HG02981 (cell line): Measurements from ENCODE around the gene GNE.
"Not testable (repeated sequence)": the region's sequence is repeated elsewhere in the genome, so short reads cannot be mapped to it uniquely, and the experiment has no call there.

ENCODE experiments used
- ATAC-seq: cut with Tn5 transposase; IDR thresholded peaks from one replicate; pipeline ENCODE4 v1.9.1; 2021; ENCODE audit warnings: mild to moderate bottlenecking, moderate library complexity; ENCODE audit not compliant: unreplicated experiment

GNE gene

DNA sequence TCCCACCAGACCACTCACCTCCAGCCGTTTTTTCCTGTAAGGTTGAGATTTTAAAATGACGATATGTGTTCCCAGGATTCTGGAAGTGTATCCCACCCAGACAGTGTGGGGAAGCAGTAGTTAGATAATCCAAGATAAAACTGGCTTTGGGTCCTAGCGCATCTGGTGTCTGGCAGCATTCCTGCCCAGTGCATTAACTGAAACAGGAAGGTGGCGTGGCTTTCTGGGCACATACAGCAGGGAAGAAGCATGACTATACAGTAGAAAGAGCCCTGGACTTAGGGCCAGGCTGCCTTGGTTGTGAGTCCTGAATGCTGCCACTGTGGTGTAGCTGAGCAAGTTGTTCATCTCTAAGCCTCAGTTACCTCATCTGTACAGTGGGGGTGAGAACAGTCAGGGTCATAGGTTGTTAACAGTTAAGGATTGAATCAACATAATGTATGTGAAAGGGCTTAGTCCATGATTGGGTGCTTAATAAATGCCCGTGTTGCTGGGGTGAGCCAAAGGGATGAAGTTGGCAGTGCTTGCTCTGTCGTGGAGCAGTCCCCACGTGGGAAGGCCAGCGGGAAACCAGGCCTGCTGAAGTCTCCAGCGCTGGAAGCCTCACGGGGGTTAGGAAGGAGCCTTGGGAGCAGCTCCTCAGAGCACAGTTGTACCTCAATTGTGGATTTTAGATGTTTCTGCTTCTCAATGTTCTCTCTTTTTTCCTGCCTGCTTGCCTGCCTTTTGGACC lies 49.6 kb downstream of the GNE start:
- no peak for ATAC-seq

DNA sequence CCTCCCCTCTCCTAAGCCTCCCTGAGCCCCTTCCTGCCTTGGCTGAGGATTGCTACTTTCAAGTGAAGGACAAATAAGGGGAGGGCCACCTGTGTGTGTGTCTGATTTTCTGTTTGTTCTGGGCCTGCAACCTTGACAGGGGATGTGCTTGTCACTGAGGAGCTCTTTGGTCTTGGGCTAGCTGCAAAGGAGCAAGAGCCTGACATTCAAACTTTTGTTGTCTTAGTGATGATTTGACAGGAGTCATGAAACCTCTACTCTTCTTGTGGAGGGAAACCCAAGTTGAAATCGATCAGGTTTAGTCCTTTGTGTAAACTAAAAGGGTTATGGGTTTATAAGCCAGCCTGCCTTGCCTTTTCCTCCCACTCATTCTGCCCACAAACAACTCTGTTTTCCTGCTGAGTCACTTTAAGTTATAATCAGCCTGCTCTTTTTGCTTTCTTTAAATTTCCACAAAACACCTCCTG lies 50.7 kb downstream of the GNE start:
- ATAC-seq, result no peak

DNA sequence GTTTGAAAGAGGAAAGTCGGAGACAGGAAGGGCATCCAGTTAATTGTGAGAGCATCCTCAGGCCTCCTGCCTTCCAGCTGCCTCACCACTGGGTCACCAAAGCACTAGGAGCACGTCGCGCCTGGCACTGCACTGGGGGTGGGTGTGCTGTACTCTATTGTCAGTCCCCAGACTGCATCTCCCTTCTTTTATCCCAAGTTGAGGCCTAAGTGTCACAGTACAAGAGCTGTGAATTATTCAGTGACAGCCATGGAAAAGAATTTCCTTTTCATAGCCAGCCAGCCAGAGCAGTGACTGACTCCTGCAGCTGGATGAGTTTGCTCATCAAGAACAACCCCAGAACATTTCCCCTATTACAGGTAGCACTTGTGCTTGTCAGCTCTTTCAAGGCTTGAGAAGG lies 51.2 kb downstream of the GNE start:
- ATAC-seq, result no peak

DNA sequence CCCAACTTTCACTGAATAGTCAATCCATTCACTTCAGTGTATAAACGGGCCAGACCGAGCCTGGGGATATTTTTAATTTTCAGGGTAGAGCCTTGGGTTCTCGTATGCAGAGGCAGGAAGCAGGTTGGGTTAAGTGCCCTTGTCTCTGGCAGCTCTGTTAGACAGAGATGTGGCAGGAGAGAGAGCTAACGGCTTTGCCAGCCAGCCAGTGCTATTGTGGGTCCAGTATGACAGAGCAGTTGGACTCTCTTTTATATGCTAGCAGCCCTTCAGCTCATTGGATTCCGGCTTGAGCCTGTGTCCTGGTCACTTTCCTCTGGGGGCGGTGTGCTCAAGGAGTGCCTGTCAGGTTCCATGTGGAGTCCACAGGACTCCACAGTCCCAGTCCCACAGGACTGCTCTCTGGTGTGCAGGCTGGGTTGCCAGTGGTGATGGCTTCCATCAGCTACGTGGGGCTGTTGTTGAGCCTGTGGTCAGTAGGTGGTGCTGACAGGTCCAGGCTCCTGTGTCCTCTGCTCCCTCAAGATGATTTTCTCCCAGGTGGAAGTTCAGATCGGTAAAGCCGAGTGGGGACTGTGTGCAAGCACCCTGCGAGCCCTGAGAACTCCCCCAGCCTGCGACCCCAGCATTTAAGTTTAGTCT lies 53.2 kb downstream of the GNE start:
- no peak for ATAC-seq

DNA sequence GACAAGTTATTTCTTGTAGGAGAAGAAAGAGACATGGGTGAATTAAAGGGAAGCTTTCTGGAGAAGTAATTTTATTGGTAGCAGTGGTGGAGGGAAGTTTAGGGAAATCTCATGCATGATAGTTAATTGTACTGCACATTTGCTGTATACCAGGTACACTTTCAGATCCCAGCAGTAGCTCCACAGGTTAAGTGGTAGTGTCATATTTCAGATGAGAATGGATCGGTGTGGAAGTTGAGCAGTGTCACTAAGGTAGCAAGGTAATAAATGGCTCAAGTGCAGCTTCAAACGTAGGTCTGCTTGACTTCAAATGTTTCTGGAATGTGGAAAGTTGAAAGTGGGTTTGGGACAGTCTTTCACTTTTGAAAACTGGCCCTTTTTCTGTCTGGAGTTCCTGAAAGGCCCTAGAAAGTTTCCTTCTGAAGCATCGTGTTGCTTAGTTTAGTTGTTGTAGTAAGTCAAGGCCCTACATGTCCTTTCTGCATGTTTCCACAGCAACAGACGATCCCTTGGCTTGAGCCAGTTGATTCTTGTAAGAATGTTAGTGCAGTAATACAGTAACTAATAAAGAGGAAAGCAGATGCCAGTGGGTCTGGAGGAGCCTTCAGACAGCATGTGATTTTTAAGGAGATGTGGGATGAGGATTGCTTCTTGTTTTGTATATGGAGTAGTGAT lies 63.8 kb downstream of the GNE start:
- ATAC-seq, result no peak

DNA sequence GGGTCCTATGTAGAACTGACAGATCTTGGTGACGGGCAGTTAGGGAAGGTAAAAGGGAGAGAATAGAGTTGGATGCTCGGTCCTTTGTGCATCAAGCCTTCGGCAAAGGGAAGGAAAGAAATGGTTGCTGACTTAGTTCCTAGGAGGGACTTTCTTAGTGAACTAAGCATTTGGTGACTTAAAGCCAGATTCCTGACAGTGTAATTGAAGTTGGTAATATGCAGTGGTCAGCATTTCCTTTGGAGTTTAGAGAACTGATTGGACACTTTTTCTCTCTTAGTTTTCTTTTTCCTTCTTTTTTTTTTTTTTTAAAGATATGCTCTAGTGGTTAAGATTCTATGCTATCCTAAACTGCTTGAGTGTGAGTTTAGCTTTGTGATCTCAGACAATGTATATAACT lies 65.2 kb downstream of the GNE start:
- no peak for ATAC-seq

DNA sequence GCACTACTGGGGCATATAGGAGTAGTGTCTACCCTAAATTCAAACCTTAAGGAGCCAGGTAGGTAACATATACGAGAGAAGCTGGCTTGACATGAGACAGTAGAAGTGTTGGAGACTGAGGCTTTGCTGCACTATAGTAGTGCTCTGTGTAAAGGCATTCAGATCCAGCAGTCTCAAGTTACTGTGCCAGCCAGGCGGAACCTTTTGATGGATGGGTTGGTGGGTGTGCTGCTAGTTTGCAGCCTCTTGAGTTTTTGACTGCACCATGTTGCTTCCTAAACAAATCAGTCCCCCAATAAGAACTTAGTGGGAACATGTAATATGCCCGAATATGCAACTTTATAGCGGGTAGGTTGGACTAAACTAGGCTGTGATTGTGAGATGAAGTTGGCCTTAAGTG lies 66.1 kb downstream of the GNE start:
- no peak for ATAC-seq

DNA sequence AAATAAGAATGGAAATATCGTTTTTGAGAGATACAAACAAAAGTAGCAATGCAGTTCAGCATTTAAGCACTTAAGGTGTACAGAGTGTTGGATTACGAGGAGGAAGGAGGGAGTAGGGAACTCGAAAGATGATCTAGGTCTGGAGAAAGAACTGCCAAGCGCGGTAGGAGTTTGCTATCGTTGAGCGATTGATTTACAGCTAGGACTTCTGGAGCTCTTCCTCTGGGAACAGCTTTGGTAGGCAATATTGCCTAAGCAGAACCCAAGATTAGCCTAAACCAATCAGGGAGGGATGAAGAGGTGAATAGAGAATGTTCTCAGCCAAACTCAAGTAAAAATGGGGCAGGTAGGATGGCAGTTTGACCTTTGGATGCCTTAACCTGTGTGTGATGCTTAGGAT lies 66.6 kb downstream of the GNE start:
- no peak for ATAC-seq

DNA sequence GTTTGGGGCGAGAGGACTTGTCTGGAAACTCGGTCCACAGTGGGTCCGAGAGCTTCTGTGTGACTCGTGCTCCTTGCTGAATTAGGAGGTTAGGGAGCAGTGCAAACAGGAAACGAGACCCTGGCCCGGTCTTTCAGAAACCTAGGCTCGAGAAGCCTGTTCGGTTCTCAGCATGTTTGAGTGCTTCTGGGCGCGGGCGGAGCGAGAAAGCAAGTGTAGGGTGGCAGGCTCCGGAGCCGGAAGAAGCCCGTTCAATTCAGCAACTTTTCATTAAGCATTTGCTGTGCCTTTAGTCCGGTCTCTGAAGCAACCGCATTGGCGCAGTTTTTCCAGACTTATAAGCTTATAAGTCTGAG lies 67.0 kb downstream of the GNE start:
- ATAC-seq, result peak; percentile 8

DNA sequence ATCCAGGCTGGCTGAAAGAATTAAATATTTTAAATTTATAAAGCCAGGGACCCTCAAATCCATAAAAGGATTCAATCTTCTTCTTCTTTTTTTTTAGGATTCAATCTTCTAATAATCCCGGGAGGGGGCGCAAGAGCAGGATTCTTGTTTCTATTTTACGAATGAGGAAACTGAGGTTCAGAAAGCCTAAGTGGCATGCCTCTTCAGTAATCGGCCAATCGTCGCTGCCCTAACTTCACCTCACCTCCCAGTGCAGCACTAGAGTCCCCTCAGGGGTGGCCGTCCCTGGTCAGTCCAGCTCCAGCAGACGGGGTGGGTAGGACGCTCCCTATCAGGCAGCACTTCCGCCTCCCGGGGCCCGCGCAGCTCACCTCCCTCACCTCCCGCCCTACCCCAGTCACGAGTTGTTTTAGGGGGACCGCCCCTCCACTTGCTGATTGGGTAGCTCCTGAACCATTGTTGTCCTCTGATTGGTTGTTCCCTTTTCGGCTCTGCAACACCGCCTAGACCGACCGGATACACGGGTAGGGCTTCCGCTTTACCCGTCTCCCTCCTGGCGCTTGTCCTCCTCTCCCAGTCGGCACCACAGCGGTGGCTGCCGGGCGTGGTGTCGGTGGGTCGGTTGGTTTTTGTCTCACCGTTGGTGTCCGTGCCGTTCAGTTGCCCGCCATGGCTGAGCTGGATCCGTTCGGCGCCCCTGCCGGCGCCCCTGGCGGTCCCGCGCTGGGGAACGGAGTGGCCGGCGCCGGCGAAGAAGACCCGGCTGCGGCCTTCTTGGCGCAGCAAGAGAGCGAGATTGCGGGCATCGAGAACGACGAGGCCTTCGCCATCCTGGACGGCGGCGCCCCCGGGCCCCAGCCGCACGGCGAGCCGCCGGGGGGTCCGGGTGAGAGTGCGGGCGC lies 67.6 kb downstream of the GNE start, which contains the start of gene CLTA:
Gene CLTA, plus strand, starts transcription at position 534 of the 902 bp plus-strand sequence. Its CDS starts 136 bp downstream, at position 670.
- peak; percentile 98 for ATAC-seq

DNA sequence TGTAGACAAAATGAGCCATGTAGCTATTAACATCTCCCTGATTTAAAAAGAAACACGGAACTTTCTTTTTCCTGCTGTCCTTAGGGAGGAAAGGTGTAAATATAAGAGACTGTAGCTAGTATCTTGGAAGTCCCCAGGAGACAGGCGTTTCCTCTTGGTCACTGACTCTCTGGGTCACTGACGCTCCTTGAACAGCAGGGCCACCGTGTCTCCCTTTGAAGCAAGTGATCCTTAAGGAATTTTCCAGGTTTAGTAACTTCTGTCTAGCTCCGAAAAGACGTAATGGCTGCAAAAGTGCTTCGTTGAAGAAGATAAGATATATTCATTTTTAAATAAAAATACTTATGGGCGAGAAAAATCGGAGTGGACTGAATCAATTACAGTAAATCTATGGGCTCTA lies 68.3 kb downstream of the GNE start:
- ATAC-seq, result no peak

DNA sequence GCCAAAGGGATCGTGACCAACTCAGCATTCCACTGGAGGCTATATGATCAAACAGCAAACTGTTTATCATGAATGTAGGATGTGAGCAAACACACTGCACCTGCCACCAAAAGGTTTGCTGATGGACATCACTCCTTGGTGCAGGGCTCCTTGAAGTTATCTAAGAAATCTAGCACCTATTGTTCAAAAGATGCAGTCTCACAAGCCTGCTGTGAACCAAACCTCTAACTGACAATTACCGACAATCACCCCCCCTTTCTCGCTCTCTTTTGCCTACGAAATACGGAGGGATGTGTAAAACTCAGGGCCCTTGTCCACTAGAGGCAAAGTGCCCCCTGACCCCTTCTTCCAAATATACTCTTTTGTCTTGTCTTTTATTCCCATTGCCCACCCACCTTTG lies 70.0 kb downstream of the GNE start:
- no peak for ATAC-seq

DNA sequence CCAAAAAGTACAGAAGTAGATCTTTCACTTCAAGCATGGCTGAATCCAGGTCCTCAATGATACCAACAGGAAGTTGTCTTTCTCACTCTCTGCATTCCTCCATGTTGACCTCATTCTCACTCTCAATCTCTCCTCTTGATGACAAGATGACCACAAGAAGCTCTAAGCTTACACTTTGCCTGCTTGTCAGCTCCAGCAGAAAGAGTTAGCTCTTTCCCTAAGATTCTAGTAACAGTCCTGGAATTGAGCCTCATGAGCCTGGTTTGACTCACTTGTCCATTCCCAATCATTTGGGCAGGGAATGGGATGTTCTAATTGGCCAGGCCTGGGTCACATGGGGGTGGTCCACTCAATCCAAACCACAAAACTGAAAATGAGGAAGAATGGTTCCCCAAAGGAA lies 70.8 kb downstream of the GNE start:
- no peak for ATAC-seq

DNA sequence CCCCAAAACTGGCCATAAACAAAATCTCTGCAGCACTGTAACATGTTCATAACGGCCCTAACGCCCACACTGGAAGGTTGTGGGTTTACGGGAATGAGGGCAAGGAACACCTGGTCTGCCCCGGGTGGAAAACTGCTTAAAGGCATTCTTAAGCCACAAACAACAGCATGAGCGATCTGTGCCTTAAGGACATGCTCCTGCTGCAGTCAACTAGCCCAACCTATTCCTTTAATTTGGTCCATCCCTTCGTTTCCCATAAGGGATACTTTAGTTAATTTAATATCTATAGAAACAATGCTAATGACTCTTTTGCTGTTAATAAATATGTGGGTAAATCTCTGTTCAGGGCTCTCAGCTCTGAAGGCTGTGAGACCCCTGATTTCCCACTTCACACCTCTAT lies 78.0 kb downstream of the GNE start:
- ATAC-seq, result not testable (repeated sequence)

DNA sequence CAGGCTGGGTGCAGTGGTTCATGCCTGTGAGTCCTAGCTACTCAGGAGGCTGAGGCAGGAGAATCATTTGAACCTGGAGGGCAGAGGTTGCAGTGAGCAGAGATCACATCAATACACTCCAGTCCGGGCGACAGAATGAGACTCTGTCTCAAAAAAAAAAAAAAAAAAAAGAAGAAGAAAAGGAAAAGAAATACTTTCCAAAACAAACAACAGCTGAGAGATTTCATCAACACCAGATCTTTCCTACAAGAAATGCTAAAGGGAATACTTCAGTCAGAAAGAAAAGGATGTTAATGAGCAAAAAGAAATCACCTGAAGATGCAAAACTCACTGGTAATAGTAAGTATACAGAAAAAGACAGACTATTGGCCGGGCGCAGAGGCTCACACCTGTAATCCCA lies 80.7 kb downstream of the GNE start:
- no peak for ATAC-seq

DNA sequence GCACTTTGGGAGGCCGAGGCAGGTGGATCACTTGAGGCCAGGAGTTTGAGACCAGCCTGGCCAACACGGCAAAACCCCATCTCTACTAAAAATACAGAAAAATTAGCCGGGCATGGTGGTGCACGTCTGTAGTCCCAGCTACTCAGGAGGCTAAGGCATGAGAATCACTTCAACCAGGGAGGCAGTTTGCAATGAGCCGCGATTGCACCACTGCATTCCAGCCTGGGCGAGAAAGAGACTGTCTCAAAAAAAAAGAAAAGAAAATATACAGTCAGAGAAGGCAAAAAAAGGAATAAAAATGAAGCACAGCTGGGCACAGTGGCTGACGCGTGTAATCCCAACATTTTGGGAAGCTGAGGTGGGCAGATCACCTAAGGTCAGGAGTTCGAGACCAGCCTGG lies 81.8 kb downstream of the GNE start:
- not testable (repeated sequence) for ATAC-seq

DNA sequence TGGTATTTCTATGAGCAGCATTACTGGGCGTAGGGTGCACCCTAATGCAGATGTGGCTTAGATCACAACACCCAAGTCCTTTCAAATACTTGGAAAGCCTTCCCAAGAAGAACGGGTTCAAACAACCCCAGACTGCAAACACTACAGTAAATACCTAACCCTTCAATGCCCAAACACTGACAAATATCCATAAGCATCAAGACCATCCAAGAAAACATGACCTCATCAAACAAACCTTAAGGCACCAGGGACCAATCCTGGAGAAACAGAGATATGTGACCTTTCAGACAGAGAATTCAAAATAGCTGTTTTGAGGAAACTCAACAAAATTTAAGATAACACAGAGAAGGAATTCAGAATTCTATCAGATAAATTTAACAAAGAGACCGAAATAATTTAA lies 83.0 kb downstream of the GNE start:
- ATAC-seq, result not testable (repeated sequence)

DNA sequence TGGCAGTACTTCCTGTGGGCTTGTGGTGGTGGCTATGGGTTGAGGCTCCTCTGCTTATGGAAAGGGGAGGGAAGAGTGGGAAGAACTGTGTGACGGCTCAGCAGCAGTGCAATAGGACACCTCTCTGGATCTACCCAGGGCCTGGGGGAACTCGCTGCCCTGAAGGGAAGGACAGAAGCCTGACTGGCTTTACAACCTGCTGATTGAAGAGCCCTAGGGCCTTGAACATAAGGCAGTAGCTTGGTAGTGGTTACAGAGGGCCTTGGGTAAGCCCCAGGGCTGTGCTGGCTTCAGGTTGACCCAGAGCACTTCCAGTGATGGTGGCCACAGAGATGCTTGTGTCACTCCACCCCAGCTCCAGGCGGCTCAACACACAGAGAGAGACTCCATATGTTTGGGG lies 83.5 kb downstream of the GNE start:
- no peak for ATAC-seq

DNA sequence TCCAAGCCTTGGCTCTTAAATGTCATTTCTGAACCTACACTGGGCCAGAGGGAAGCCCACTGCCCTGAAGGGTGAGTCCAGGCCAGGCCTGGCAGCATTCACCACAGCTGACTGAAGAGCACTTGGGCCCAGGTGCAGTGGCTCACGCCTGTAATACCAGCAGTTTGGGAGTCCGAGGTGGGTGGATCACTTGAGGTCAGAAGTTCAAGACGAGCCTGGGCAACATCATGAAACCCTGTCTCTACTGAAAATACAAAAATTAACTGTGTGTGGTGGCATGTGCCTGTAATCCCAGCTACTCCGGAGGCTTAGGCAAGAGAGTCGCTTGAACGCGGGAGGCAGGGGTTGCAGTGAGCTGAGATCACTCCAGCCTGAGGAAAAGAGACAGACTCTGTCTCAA lies 84.0 kb downstream of the GNE start:
- no peak for ATAC-seq

DNA sequence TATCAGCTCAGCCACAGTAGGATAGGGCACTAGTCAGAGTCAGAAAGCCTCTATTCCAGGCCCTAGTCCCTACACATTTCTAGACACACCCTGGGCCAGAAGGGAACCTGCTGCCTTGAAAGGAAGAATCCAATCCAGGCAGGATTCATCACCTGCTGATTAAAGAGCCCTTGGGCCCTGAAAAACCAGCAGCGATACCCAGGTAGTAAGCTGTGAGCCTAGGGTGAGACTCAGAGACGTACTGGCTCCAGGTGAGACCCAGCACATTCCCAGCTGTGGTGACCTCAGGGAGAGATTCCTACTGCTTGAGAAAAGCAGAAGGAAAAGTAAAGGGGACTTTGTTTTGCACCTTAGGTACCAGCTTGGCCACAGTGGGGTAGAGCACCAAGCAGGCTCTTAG lies 84.4 kb downstream of the GNE start:
- no peak for ATAC-seq

DNA sequence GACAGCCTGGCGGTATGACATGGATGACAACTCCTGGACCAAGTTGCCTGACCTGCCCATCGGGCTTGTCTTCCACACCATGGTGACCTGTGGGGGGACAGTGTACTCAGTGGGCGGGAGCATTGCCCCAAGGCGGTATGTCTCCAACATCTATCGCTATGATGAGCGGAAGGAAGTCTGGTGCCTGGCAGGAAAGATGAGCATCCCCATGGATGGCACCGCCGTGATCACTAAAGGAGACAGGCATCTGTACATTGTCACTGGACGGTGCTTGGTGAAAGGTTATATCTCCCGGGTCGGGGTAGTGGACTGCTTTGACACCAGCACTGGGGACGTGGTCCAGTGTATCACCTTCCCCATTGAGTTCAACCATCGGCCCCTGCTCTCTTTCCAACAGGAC lies 87.7 kb downstream of the GNE start:
- no peak for ATAC-seq
